Gastroesophageal sphincter (tissue), 3 donors: ENCODE data around the gene UNKL.

ENCODE experiments used
- EP300 ChIP-seq: sonication (generic); formaldehyde crosslinking; IDR thresholded peaks from one replicate; pipeline ENCODE4 v1.6.1; 2017; ENCODE audit warnings: antibody characterized with exemption, mild to moderate bottlenecking
- POLR2A ChIP-seq, 2 donors: fragments of 450-650 bp; IDR thresholded peaks; one replicate each; pipeline ENCODE4 v1.6.1; 2017; ENCODE audit warnings: antibody characterized with exemption in 2 of 2, mild to moderate bottlenecking in 2 of 2, moderate library complexity in 1 of 2
- POLR2AphosphoS5 ChIP-seq: sonication (generic); formaldehyde crosslinking; IDR thresholded peaks from one replicate; pipeline ENCODE4 v1.6.1; 2017; ENCODE audit warnings: antibody characterized with exemption
- TF ChIP-seq, protein P1 (sequence below), 4 experiments: fragments of 200-600 bp in 2 of 4; fragments of 450-650 bp in 2 of 4; sonication (generic) in 1 of 4; IDR thresholded peaks; one replicate each; pipeline ENCODE4 v1.5.1; 2017 to 2019; ENCODE audit warnings: antibody characterized with exemption in 4 of 4, mild to moderate bottlenecking in 2 of 4, moderate library complexity in 2 of 4

DNA sequence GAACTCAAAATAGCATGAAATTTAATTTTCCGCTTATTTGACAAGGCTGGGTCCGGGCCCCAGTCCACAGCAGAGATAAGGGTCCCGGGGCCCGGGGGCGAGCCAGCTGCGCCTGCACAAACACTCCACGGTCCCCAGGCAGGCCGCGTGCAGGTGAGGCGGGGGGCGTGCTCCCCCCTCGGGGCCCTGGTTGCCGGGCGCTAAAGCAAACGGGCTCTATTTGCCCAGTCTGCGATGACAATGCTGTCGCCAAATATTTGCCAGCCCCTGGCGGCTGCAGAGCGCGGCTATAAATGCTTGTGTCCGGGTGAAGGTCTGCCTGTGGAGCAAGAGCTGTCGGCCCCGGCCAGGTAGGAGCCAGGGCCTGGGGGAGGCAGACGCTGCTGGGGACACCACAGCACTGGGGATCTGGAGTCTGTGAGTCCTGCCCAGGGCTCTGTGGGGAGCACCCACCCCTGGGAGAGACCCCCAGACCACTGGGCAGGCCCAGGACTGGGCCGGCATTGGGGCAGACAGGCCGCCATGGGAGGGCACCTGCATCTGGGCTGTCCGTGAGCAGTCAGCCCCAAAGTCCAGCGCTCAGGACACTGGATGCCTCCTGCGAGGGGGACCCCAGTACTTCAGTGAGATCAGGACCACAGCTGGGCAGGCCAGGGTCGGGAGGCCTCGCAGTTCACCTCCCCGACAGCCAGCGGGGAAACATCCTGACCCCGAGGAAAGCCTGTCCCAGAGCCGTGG is 16.4 kb upstream of the UNKL start, which contains the start of gene PERCC1:
- TF ChIP-seq, protein P1, sequence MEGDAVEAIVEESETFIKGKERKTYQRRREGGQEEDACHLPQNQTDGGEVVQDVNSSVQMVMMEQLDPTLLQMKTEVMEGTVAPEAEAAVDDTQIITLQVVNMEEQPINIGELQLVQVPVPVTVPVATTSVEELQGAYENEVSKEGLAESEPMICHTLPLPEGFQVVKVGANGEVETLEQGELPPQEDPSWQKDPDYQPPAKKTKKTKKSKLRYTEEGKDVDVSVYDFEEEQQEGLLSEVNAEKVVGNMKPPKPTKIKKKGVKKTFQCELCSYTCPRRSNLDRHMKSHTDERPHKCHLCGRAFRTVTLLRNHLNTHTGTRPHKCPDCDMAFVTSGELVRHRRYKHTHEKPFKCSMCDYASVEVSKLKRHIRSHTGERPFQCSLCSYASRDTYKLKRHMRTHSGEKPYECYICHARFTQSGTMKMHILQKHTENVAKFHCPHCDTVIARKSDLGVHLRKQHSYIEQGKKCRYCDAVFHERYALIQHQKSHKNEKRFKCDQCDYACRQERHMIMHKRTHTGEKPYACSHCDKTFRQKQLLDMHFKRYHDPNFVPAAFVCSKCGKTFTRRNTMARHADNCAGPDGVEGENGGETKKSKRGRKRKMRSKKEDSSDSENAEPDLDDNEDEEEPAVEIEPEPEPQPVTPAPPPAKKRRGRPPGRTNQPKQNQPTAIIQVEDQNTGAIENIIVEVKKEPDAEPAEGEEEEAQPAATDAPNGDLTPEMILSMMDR (IDR thresholded peaks at IDR 0.05) = no peak
- TF ChIP-seq POLR2A (IDR thresholded peaks at IDR 0.05) (no peak), POLR2AphosphoS5 (no peak), EP300 (no peak)
